K562 (cell line): ENCODE results near the gene TMPRSS9. TPM values are rescaled to one million over a fixed set of nuclear protein-coding genes. Genes with fewer than 3 reads are reported as not detected.

Experiments
- ARID2 ChIP-seq: fragments of 450-650 bp; IDR thresholded peaks from 2 replicates; pipeline ENCODE4 v1.6.1; 2017; ENCODE audit warnings: antibody characterized with exemption, mild to moderate bottlenecking
- ATF3 ChIP-seq, 2 experiments: fragments of 450-650 bp in 1 of 2; sonication (generic) in 1 of 2; formaldehyde crosslinking in 1 of 2; IDR thresholded peaks in 1 of 2; conservative IDR thresholded peaks in 1 of 2; 2 replicates each; pipeline versions ENCODE4 v1.6.1 to v1.8.1; 2016 to 2023; ENCODE audit warnings: mild to moderate bottlenecking in 2 of 2, moderate library complexity in 2 of 2, inconsistent platforms in 1 of 2, missing genetic modification reagents in 1 of 2
- CC2D1A ChIP-seq: fragments of 450-650 bp; IDR thresholded peaks from 2 replicates; pipeline ENCODE4 v1.6.1; 2017; ENCODE audit warnings: mild to moderate bottlenecking
- CTBP1 ChIP-seq: fragments of 450-650 bp; IDR thresholded peaks from 2 replicates; pipeline ENCODE4 v1.6.1; 2016; ENCODE audit warnings: borderline replicate concordance
- ESRRA ChIP-seq: fragments of 450-650 bp; IDR thresholded peaks from 2 replicates; pipeline ENCODE4 v1.6.1; 2014; ENCODE audit warnings: low read depth, mild to moderate bottlenecking, moderate library complexity, borderline replicate concordance
- GTF2A2 ChIP-seq: IDR thresholded peaks from 2 replicates; pipeline ENCODE4 v1.6.1; 2016; ENCODE audit warnings: mild to moderate bottlenecking, missing genetic modification characterization, missing compliant biosample characterization
- HEY1 ChIP-seq: fragments of 250-450 bp; sonication (Bioruptor Pico); IDR thresholded peaks from 2 replicates; pipeline ENCODE4 v1.5.0; 2020; ENCODE audit warnings: mild to moderate bottlenecking, moderate library complexity, borderline replicate concordance
- KDM5B ChIP-seq: fragments of 200-600 bp; sonication (generic); IDR thresholded peaks from 2 replicates; pipeline ENCODE4 v1.6.1; 2012; ENCODE audit warnings: low read depth, mild to moderate bottlenecking, moderate library complexity, low read length, control low read depth, inconsistent platforms; ENCODE audit not compliant: insufficient replicate concordance
- MEF2A ChIP-seq: IDR thresholded peaks from 2 replicates; pipeline ENCODE4 v1.6.1; 2011; ENCODE audit warnings: low read depth, mild to moderate bottlenecking, low read length, moderate library complexity; ENCODE audit not compliant: control insufficient read depth
- MTA2 ChIP-seq: fragments of 450-650 bp; IDR thresholded peaks from 2 replicates; pipeline ENCODE4 v1.6.1; 2016; ENCODE audit warnings: low read depth
- NBN ChIP-seq: fragments of 450-650 bp; IDR thresholded peaks from 2 replicates; pipeline ENCODE4 v1.6.1; 2016; ENCODE audit warnings: low read depth, mild to moderate bottlenecking
- NCOA6 ChIP-seq: fragments of 450-650 bp; IDR thresholded peaks from 2 replicates; pipeline ENCODE4 v1.6.1; 2017; ENCODE audit warnings: mild to moderate bottlenecking
- NFIX ChIP-seq: fragments of 250-450 bp; sonication (Bioruptor Pico); IDR thresholded peaks from 2 replicates; pipeline ENCODE4 v1.4.0; 2020; ENCODE audit warnings: low read depth, mild to moderate bottlenecking, moderate library complexity
- RAD21 ChIP-seq, 2 experiments: fragments of 250-450 bp in 1 of 2; fragments of 450-650 bp in 1 of 2; sonication (Bioruptor Pico) in 1 of 2; formaldehyde crosslinking in 1 of 2; IDR thresholded peaks in 1 of 2; conservative IDR thresholded peaks in 1 of 2; 2 replicates each; pipeline versions ENCODE4 v1.4.0 to v1.8.0; 2020 to 2022; ENCODE audit warnings: mild to moderate bottlenecking in 2 of 2, moderate library complexity in 1 of 2
- SPI1 ChIP-seq: IDR thresholded peaks from 2 replicates; pipeline ENCODE4 v1.6.1; 2011; ENCODE audit warnings: low read depth, low read length, control low read depth, borderline replicate concordance
- UBTF ChIP-seq, 2 experiments: IDR thresholded peaks; 2 replicates each; pipeline ENCODE4 v1.6.1; 2012; ENCODE audit warnings: improper control_type of control experiment in 2 of 2, low read depth in 2 of 2, low read length in 2 of 2, borderline replicate concordance in 1 of 2
- ZNF224 ChIP-seq: sonication (generic); formaldehyde crosslinking; IDR thresholded peaks from 2 replicates; pipeline ENCODE4 v1.8.0; 2022; ENCODE audit warnings: mild to moderate bottlenecking, missing genetic modification reagents
- ZNF586 ChIP-seq: fragments of 450-650 bp; formaldehyde crosslinking; conservative IDR thresholded peaks from 2 replicates; pipeline ENCODE4 v1.4.0; 2020; ENCODE audit warnings: mild to moderate bottlenecking, moderate library complexity
- polyA plus RNA-seq, 8 experiments: library from polyadenylated mRNA; depleted of rRNA in 4 of 8; stranded (reverse) in 5 of 8; unstranded in 3 of 8; fragments of >200 nt; fragmentation: Nextera tagmentation in 2 of 8; fragmentation: Illumina TruSeq in 1 of 8; extraction: Ambion mirVana in 2 of 8; extraction: Trizol in 1 of 8; gene quantifications; 2 replicates each; pipeline versions ENCODE4 v1.2.1 to v1.2.3, GENCODE V29; 2011 to 2014; ENCODE audit warnings: inconsistent platforms in 1 of 8, missing spikeins in 1 of 8
- total RNA-seq, 7 experiments: library from RNA; depleted of rRNA in 6 of 7; stranded (reverse); fragments of >200 nt in 6 of 7; fragmentation: Illumina TruSeq in 2 of 7; extraction: Trizol in 2 of 7; gene quantifications; 2 replicates each; pipeline versions ENCODE4 v1.2.1 to v1.2.3, GENCODE V29; 2011 to 2021; ENCODE audit warnings: low replicate concordance in 1 of 7
- TF ChIP-seq, protein P1 (sequence below): fragments of 150-350 bp; IDR thresholded peaks from 2 replicates; pipeline ENCODE4 v1.6.1; 2014; ENCODE audit warnings: low read depth, mild to moderate bottlenecking, low read length, borderline replicate concordance
- TF ChIP-seq, protein P2 (sequence below): fragments of 450-650 bp; IDR thresholded peaks from 2 replicates; pipeline ENCODE4 v1.6.1; 2014; ENCODE audit warnings: low read depth, mild to moderate bottlenecking, moderate library complexity, borderline replicate concordance

TMPRSS9 gene
- total and polyA plus RNA-seq, 9 of the 15 experiments (the other 6 are each of a cell fraction or from before 2014, with no cell fraction given): 0.01 to 0.03 TPM; not detected in 7

DNA sequence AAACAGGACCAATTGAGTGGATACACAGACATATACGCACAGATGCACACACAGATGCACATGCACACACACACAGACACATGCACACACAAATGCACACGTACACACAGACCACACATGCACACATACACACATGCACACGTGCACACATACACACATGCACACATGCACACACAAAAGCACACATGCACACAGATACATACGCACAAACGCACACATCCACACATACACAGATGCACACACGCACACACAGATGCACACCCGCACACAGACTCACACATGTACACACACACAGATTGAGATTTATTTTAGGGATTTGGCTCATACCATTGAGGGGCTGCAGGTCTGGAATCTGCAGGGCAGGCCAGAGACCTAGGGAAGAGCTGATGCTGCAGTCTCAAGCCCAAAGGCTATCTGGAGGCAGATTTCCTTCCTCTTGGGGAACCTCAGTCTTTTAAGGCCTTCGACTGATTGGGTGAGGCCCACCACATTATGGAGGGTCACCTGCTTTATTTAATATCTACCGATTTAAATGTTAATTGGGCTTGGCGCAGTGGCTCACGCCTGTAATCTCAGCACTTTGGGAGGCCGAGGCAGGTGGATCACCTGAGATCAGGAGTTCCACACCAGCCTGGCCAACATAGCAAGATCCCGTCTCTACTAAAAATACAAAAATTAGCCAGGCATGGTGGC, 22.6 kb downstream of the TMPRSS9 start (continued):
- TF ChIP-seq RAD21 (CRISPR knock-in tag; conservative IDR thresholded peaks at IDR 0.05 in 1 of 2, IDR thresholded peaks at IDR 0.05 in 1 of 2): no peak
- no peak for TF ChIP-seq NBN
- TF ChIP-seq ARID2: peak; percentile 25; the same call in 1 of the 2 replicates
- TF ChIP-seq, protein P1, sequence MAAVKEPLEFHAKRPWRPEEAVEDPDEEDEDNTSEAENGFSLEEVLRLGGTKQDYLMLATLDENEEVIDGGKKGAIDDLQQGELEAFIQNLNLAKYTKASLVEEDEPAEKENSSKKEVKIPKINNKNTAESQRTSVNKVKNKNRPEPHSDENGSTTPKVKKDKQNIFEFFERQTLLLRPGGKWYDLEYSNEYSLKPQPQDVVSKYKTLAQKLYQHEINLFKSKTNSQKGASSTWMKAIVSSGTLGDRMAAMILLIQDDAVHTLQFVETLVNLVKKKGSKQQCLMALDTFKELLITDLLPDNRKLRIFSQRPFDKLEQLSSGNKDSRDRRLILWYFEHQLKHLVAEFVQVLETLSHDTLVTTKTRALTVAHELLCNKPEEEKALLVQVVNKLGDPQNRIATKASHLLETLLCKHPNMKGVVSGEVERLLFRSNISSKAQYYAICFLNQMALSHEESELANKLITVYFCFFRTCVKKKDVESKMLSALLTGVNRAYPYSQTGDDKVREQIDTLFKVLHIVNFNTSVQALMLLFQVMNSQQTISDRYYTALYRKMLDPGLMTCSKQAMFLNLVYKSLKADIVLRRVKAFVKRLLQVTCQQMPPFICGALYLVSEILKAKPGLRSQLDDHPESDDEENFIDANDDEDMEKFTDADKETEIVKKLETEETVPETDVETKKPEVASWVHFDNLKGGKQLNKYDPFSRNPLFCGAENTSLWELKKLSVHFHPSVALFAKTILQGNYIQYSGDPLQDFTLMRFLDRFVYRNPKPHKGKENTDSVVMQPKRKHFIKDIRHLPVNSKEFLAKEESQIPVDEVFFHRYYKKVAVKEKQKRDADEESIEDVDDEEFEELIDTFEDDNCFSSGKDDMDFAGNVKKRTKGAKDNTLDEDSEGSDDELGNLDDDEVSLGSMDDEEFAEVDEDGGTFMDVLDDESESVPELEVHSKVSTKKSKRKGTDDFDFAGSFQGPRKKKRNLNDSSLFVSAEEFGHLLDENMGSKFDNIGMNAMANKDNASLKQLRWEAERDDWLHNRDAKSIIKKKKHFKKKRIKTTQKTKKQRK: no peak
- TF ChIP-seq KDM5B: no peak
- no peak for TF ChIP-seq ATF3 (IDR thresholded peaks at IDR 0.05)
- no peak for TF ChIP-seq ATF3 (CRISPR knock-in tag; conservative IDR thresholded peaks at IDR 0.05)
- TF ChIP-seq CTBP1: no peak
- no peak for TF ChIP-seq MEF2A
- no peak for TF ChIP-seq UBTF (IDR thresholded peaks at IDR 0.05; ENCODE audit: borderline replicate concordance in 1 of 2, low read depth in 2 of 2, low read length in 2 of 2)
- TF ChIP-seq ZNF224: no peak
- no peak for TF ChIP-seq MTA2
- no peak for TF ChIP-seq GTF2A2 (tag)
- TF ChIP-seq ESRRA: no peak
- no peak for TF ChIP-seq NFIX (CRISPR knock-in tag)
- TF ChIP-seq, protein P2, sequence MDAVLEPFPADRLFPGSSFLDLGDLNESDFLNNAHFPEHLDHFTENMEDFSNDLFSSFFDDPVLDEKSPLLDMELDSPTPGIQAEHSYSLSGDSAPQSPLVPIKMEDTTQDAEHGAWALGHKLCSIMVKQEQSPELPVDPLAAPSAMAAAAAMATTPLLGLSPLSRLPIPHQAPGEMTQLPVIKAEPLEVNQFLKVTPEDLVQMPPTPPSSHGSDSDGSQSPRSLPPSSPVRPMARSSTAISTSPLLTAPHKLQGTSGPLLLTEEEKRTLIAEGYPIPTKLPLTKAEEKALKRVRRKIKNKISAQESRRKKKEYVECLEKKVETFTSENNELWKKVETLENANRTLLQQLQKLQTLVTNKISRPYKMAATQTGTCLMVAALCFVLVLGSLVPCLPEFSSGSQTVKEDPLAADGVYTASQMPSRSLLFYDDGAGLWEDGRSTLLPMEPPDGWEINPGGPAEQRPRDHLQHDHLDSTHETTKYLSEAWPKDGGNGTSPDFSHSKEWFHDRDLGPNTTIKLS: no peak
- no peak for TF ChIP-seq NCOA6
- no peak for TF ChIP-seq HEY1 (CRISPR knock-in tag)
- TF ChIP-seq ZNF586: no peak
- no peak for TF ChIP-seq CC2D1A
- TF ChIP-seq SPI1: no peak
